Neural crest cell (in vitro differentiated cells): ENCODE measurements around the gene FAM210A. TPM values are rescaled to one million over a fixed set of nuclear protein-coding genes. Genes with fewer than 3 reads are reported as not detected.

ENCODE experiments used
- DNase-seq: peaks from one replicate; pipeline ENCODE4 v3.0.0; 2021; ENCODE audit warnings: low read depth, mixed read lengths, low spot score
- H3K27ac Mint-ChIP-seq: one replicate; pipeline ENCODE4 v1.8.0; 2021; ENCODE audit warnings: mild to moderate bottlenecking, mixed read lengths; ENCODE audit not compliant: unreplicated experiment
- H3K27me3 Mint-ChIP-seq: 2 replicates; pipeline ENCODE4 v1.8.0; 2021; ENCODE audit warnings: low read depth, mild to moderate bottlenecking, mixed read lengths
- H3K36me3 Mint-ChIP-seq: 2 replicates; pipeline ENCODE4 v1.8.0; 2021; ENCODE audit warnings: low read depth, mild to moderate bottlenecking, mixed read lengths
- H3K4me1 Mint-ChIP-seq: 2 replicates; pipeline ENCODE4 v1.8.0; 2021; ENCODE audit warnings: mixed read lengths
- H3K4me3 Mint-ChIP-seq: one replicate; pipeline ENCODE4 v1.8.0; 2021; ENCODE audit warnings: mild to moderate bottlenecking, mixed read lengths
- H3K9me3 Mint-ChIP-seq: 2 replicates; pipeline ENCODE4 v1.8.0; 2021; ENCODE audit warnings: mixed read lengths
- total RNA-seq: library from RNA; stranded (reverse); gene quantifications from 2 replicates; pipeline ENCODE4 v1.2.1, GENCODE V29; 2021
- TF ChIP-seq, protein P1 (sequence below): fragments of 200-600 bp; sonication (generic); conservative IDR thresholded peaks from 2 replicates; pipeline ENCODE4 v1.5.0; 2021; ENCODE audit warnings: antibody characterized with exemption, mild to moderate bottlenecking

The FAM210A gene
- total RNA-seq, 1 donor from 2014 or later, result 15.1 TPM

DNA sequence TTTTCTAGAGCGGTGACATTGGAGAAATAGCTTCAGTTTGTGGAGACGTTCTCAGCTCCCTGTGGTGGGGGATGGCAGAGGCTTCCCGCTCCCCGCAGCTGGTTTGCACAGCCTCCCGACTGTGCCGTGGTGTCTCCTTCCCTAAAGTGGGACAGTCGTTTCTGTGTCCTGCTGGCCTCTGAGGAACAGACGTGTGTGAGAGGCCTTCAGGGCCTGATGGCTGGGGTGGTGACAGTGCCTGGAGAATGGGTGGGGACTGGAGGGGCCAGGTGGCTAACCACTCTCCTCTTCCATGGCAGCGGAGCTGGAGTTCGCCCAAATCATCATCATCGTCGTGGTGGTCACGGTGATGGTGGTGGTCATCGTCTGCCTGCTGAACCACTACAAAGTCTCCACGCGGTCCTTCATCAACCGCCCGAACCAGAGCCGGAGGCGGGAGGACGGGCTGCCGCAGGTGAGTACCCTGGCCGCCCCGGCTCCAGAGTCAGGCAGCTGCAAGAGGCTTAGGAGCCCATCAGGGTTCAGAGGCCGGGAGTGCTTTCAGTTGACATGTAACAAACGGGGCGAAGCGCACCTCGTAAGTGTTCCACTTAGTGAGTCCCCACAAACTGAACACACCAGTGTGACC, 105.4 kb downstream of the FAM210A start:
- DNase-seq, result no peak
- Mint-ChIP-seq H3K36me3 (no peaks in the 10 kb centered on the region), H3K9me3 (no peaks in the 10 kb centered on the region), H3K27ac (no peak overlapping the region), H3K27me3 (no peaks in the 10 kb centered on the region), H3K4me1 (peaks cover 9% of the 10 kb centered on the region), H3K4me3 (no peak overlapping the region)
- TF ChIP-seq, protein P1, sequence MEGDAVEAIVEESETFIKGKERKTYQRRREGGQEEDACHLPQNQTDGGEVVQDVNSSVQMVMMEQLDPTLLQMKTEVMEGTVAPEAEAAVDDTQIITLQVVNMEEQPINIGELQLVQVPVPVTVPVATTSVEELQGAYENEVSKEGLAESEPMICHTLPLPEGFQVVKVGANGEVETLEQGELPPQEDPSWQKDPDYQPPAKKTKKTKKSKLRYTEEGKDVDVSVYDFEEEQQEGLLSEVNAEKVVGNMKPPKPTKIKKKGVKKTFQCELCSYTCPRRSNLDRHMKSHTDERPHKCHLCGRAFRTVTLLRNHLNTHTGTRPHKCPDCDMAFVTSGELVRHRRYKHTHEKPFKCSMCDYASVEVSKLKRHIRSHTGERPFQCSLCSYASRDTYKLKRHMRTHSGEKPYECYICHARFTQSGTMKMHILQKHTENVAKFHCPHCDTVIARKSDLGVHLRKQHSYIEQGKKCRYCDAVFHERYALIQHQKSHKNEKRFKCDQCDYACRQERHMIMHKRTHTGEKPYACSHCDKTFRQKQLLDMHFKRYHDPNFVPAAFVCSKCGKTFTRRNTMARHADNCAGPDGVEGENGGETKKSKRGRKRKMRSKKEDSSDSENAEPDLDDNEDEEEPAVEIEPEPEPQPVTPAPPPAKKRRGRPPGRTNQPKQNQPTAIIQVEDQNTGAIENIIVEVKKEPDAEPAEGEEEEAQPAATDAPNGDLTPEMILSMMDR, result no peak

DNA sequence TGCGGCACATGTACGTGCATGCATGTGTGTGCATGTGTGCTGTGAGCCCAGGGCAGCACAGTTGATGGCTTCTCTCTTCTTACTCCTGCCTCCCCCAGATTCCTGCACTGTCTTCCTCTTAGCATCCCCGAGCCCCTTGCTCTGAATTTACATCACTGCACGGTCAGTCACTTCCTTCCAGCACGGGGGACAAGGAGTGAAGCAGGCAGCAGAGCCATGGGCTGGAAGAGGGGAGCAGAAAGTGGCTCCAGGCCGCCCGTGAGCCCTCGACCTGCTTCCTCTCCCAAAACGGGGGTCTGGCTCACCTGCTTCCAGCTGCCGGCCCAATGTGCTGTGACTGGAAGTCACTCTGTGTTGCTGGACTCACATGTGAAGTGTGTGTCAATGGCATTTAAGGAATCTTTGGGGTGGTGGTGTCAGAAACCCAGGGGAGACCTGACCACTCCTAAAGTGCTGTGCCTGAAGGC, 106.1 kb downstream of the FAM210A start:
- Mint-ChIP-seq H3K27me3 (no peaks in the 10 kb centered on the region), H3K36me3 (no peaks in the 10 kb centered on the region), H3K4me3 (no peak overlapping the region), H3K27ac (no peak overlapping the region), H3K9me3 (no peaks in the 10 kb centered on the region), H3K4me1 (peaks cover 9% of the 10 kb centered on the region)
- TF ChIP-seq, protein P1, result no peak
- no peak for DNase-seq

DNA sequence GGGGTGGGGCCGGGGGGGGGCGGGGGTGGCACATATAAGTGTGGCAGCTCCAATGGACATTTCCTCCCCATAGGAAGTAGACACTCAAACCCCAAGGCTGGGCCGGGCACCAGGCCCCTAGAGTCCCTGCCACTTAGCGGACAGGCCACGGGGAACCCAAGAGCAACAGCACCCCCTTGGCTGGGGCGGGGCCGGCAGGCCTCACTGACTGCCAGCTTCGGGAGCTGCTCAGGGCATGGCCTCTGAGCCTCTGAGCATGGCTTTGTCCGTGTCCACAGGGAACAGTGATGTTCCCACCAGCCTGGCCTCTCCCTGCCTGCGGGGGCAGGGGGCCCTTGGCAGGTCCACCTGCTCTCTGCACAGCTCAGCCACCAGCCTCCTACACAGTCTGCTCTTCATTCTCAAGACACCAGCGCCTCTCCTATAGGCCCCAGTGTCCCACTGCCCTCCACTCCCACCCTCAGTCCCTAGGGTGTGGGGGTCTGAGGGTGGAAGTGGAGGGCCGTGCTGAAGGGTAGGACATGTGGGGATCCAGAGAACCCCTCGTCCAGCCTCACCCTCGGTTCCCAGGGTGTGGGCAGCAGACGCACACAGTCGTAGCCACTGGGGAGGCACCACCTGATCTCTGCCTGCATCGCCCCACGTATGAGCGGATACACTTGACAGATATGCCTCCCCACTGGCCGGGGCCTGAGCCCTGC, 106.7 kb downstream of the FAM210A start:
- H3K27ac Mint-ChIP-seq, result no peak overlapping the region
- H3K36me3 Mint-ChIP-seq, result no peaks in the 10 kb centered on the region
- no peak for DNase-seq
- H3K4me1 Mint-ChIP-seq, result peaks cover 9% of the 10 kb centered on the region
- H3K9me3 Mint-ChIP-seq, result no peaks in the 10 kb centered on the region
- TF ChIP-seq, protein P1, result no peak
- peaks cover 2% of the 10 kb centered on the region for H3K27me3 Mint-ChIP-seq
- no peak overlapping the region for H3K4me3 Mint-ChIP-seq

DNA sequence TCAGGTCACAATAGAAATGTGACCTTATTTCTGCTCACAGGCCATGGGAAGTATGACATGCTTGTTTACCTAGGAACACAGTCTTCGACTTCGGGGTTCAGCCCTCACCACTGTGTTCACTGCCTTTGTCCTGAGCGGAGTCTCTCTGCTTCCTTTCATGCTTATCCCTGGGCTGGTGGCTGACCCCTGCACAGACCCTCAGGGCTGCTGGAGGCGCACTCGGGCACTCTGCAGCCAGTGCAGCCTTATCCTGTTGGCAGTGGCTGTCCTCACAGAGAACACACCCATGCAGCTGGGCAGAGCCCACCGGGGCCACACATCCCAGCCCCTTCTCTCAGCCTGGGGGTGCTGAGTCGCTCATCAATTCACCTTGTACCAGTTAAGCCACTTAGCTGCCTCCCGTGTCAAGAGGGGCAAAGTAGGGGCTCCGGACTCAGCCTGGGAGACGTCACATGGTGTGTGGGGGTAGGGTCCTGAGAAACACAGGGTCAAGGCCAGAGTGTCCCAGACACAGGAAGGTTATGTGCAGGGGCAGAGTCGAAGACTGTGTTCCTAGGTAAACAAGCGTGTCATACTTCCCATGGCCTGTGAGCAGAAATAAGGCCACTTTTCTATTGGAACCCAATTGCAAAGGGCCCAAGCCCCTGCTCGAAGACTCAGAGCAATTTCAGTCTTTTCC, 107.5 kb downstream of the FAM210A start:
- Mint-ChIP-seq H3K27ac (no peak overlapping the region), H3K4me3 (no peak overlapping the region), H3K4me1 (peaks cover 9% of the 10 kb centered on the region), H3K27me3 (peaks cover 2% of the 10 kb centered on the region), H3K9me3 (no peaks in the 10 kb centered on the region), H3K36me3 (no peaks in the 10 kb centered on the region)
- TF ChIP-seq, protein P1, result no peak
- DNase-seq, result no peak

DNA sequence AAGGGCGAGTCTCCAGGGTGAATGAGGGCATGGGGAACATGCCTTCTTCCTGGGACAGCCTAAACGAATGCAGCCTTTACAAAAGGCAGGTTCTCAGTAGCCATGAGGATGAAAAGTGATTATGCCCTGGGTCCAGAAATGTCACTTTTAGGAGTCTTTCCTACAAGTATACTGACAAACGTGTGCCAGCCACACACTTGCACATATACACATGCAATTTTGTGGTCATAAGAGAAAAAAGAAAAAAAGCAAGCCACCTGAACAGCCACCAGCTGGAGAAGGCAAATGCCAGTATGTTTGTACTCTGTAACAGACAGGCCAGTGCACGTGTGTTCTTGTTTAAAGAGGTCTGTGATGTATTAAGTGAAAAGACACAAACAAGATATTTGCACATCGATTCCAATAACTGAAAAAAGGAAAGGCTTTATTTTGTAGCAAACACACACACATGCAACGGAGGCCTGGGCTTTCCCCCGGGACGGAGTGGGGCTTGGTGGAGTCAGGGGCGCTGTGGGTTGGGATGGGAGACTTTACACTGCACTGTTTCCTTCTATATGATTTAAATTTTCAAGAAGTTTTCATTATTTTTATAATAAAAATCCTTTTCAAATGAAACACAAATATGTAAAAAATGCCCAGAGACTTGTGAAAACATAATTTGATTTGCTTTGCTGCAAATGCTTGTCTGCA, 108.4 kb downstream of the FAM210A start:
- no peak overlapping the region for H3K27ac Mint-ChIP-seq
- peaks cover 10% of the 10 kb centered on the region for H3K27me3 Mint-ChIP-seq
- H3K9me3 Mint-ChIP-seq, result no peaks in the 10 kb centered on the region
- no peak for DNase-seq
- no peak overlapping the region for H3K4me3 Mint-ChIP-seq
- no peaks in the 10 kb centered on the region for H3K36me3 Mint-ChIP-seq
- TF ChIP-seq, protein P1, result no peak
- H3K4me1 Mint-ChIP-seq, result peaks cover 9% of the 10 kb centered on the region
